GM19240 (cell line): ENCODE measurements around the gene RPS6KL1.
A peak's percentile ranks its signal among the peaks of the same experiment; 100 is the strongest.

Source experiments
- DNase-seq: peaks from one replicate; pipeline ENCODE4 v3.0.0; 2011; ENCODE audit warnings: low spot score; ENCODE audit not compliant: insufficient read length

RPS6KL1 gene, protein sequence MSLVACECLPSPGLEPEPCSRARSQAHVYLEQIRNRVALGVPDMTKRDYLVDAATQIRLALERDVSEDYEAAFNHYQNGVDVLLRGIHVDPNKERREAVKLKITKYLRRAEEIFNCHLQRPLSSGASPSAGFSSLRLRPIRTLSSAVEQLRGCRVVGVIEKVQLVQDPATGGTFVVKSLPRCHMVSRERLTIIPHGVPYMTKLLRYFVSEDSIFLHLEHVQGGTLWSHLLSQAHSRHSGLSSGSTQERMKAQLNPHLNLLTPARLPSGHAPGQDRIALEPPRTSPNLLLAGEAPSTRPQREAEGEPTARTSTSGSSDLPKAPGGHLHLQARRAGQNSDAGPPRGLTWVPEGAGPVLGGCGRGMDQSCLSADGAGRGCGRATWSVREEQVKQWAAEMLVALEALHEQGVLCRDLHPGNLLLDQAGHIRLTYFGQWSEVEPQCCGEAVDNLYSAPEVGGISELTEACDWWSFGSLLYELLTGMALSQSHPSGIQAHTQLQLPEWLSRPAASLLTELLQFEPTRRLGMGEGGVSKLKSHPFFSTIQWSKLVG

DNA sequence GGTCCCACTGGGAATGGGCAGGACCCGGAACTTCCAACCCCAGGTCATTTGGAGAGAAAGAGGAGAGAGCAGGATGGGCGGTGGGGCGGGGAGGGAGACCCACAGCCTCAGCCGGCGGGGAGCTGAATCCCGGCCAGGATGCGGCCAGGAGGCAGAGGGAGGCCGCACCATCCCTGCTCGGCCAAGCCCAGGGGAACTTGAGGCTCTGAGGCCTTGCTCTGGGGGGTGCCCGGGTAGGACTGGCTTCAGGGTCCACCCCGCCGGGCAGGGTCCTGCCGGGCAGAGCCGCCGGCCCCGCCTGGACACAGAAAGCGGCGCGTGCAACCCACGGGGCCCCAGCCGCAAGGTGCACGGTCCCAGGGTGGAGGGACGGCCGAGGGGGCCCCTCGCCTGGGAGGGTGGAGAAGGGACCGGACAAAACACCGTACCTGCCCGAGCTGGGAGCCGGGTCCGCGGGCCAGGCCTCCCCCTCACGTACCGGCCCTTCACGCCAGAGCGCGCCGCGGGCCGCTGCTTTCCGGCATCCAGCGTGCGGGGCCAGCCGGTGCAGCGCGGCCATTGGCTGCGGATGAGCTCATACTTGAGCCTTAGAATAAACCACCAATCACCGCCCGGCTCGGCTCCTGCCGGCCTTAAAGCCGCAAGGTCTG, at the start of gene RPS6KL1:
RPS6KL1 (minus strand) TSS at position 509 of the 650 bp plus-strand sequence. CDS start 1,719 bp downstream, outside the sequence.
- DNase-seq, result peak; percentile 94

DNA sequence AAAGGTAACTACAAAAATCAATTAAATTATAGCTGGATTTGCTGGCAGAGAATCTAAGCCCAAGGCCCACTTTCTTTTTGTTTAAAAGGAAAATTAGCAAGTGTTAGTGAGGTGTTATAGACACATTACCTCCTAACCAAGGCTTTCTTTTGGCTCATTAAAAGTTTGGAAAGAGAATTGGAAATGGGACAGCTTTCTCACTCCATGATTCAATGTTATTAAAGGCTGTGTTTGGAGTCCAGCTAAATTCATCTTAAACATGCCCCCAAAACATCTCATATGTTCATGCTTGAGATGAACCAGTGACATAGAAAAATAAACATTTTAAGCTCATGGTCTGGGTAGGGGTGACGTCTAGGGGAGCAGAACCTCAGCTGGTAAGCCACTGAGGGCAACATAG, 45.8 kb upstream of the RPS6KL1 start:
- DNase-seq, result no peak

DNA sequence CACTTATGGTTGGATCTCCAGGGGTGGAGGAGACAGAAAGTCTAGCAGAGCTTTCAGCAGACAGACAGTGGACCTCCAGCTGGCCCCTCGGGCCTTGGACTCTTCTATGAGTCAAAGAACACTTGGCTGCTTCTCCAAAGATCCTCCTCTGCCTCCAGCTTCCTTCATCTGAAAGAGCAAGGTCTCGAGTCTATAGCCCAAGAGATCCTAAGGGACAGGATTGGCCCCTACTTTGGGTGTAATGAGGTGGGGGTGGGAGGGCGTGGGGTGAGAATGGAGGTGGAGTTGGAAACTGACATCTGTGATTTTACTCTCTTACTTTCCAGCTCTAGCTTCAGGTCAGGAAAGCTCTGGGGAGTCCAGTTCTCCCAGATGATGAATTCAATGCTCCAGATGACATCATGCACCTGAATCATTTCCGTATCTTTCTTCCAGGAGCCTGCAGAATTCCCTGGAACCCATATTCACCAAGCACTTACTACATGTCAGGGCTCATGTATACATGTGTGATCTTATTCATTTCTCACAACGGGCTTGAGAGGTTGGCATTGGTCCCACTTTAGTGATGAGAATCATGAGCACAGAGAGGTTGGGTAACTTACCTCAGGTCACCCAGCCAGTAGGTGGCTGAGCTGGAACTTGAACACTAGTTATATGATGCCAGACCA, 42.6 kb upstream of the RPS6KL1 start:
- DNase-seq, result no peak

DNA sequence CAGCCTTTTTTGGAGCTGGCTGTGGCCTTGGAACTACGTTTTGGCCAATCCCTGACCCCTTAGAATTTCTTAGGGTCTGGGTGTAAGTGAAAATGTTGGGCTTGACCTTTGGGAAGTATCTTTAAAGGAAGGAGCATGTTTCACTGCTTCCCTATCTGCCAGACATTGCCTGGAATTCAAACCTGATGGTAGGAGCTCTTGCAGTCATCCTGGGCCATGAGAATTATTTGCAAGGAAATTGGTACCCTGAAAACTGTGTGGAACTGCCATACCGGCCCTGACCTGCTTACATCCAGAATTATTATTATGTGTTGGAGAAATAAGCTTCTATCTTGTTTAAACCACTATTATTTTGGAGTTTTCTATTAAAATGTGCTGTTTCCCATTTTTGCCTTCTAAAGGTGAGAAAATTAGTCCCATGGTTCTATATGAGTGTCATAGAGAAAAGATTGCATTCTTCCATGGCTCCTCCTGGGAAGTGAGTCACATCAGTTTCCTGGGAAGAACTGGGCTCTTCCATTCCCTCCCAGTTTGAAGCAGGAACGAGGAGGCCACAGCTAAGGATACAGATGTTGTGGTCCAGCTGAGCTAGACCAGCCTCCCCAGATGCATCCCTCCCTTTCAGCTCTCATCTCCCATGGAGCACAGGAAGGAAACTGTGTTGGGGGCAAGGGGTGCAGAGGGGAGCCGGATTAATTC, 41.9 kb upstream of the RPS6KL1 start:
- no peak for DNase-seq

DNA sequence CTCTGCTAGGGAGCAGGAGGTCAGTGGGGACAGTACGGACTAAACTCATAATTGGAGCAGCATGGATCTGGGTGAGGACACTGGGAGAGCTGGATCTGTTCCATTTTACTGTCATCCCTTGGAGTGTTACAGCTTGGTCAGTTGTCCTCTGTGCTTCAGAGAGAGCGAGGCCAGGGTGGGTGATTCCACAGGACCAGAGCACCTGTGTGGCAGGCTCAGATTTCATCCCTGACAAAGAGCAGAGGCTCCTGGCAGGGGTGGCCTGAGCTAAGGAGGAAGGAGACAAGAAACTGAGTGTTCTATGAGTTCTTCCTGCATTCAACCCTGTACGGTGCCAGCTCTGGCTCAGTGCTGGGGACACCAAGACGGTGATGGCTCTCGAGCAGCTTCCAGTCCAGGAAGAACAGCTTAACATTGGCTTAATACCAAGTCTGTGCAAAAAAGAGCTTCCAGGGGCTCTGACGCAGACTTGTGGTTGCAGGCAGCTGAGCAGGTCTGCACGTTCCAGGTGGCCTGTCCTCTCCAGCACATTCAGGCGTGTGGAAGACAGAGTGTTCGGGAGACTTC, 40.7 kb upstream of the RPS6KL1 start:
- DNase-seq, result no peak

DNA sequence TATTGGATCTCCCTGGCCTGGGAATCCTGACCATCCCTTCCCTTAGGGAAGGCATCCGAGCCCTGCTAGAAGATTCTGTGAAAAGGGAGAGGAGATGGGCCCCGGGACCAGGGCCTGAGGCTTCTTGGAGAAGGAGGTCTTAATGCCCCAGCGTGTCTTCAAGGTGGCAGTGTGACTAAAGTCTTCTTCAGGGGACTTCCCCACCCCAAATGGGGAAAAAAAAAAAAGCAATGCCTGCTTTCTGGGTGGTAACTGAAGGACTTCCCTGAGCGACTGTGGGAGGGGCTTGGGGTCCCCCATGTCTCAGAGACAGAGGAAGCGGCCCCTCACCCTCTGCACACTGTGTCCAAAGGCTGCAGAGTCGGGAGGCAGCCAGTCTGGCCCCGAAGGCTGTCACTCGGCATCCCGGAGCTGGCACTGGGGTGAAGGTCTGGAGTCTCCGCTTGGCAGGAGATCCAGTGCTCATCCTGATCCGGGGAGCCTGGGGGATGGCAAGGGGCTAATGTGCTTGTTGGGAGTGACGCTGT, 40.2 kb upstream of the RPS6KL1 start:
- DNase-seq, result no peak

DNA sequence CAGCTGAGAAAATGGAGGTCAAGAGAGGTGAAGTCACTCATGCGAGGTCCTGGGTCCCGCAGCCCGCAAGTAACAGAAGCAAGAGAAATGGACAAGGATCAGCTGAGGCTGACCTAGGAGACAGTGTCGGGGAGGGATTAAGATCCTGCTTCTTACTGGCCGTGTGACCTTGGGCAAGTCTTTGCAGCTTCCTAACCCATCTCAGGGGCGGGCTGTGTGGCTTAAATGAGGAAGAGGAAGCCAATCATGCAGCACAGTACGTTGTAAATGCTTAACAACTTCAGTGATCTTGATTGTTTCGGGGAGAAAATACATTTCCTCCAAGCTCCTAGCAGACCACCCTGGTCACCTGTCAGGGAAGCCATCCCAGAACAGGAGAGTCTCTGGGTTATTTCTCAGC, 39.4 kb upstream of the RPS6KL1 start:
- no peak for DNase-seq

DNA sequence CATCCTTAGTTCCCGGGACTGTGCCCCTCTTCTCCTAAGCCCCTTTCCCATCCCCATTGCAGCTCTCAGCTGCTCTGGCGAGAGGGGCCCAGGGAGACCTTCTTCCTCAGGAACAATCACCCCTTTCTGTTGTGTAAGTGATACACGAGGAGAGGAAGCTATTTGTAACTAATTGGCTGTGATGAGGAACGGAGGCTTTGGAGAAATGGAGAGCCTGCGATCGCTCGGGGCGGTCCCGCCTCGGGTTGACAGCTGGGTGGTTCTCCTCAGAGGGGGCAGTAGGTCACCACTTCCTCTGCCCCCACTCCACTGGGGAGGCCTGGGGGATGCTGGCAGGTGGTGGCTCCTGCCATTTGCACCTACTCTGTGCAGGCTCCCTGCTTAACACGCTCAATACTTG, 39.0 kb upstream of the RPS6KL1 start:
- no peak for DNase-seq

DNA sequence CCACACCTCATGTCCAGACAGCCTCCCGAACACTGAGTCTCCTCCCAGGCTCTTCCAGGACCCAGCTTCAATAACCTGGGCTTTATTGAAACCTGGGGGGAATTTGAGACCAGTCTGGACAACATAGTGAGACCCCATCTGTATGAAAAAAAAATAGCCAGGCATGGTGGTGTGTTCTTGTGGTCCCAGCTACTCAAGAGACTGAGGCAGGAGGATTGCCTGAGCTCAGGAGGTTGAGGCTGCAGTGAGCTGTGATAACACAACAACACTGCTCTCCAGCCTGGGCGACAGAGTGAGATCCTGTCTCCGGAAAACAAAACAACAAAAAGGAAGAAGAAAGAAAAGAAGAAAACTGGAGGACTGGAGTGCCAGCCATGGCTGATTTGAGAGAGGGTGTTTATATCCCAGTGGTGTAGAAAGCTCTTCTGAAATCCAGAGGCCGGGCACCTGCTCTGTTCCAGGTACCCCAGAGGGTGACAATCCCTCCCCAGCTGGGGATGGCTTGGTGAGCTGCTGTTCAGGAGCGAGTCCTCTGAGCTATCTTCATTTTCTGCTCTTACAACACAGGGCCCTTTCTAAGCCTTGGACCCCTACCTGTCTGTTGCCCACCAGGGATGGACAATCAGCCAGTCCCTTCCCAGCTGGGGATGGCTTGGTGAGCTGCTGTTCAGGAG, 38.3 kb upstream of the RPS6KL1 start:
- no peak for DNase-seq

DNA sequence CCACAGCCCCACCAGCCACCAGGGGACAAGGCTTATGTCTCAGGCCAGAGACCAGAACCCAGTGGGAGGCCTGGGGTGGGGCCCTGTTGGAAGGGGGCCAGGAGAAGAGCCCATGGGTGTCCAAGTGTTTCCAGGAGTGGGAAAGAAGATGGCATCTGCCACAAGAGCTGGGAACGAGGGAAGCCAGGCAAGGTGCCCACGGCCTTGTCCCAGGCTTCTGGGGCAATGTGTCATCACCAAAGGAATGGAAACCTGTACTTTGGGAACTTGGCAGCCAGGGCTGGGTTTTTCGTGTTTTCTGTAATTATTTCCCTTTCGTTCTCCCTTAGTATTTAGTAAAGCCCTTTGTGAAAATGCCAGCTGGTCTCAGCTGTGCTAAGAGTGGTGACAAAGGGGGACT, 37.7 kb upstream of the RPS6KL1 start:
- no peak for DNase-seq

DNA sequence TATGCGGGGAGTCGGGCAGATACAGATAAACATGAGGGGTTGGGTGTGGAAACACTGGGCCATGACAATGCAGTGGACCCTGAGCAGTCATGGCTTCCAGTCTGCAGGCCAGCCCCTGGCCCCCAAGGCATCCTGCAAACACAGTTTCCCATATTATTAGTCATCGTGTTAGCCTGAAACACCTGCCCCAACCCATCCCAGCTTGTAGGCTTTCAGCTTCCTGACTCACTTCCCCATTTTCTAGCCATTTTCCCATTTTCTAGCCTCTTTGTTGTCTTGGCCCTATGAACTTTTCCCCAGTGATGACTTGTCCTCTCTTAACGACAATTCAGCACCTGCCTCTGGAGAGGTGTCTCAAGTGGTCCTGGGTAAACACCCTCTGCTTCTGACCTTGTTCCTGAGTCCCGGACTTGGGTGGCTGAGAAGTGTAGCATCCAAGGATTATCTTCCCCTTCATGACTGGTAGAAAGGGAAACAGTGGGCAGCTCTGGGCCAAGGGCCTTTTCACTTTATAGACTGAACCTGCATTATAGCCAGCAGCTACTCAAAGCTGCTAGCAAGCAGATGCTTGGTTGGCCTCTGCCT, 36.6 kb upstream of the RPS6KL1 start:
- DNase-seq, result no peak

DNA sequence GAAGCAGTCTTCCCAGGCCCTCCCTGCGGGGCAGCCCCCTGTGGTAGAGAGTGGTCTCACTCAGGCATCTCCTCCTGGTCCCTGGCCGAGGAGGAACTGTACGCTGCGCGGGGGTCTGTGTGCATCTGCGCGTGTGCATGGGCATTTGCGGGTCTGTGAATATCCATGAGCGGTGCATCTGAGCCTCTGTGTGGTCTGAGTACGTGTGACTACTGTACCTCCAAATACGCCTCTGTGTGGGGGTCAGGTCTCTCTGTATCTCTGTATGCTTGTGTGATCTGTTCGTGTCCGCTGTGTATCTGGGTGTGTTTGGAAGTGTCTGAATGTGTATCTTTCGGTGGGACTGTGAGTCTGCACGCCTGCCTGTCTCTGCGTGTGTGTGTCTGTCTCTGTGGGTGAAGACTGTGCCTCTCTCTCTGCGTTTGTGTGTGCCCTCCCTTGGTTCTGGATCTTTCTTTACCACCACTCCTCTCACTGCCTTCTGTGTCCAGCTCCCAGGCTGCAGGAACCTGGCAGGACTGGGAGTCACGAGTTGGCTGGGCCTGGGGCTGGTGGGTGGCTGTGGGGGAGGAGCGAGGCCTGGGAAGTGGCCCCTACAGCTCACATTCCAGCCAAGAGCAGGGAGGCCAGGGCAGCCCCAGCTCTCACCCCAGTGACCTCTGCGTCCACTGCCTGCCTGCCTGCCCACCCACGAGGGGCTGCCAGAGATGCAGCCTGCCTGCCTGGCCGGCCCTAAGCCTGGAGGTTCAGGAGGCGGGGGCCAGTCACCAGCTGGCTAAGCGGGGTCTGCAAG, 33.4 kb upstream of the RPS6KL1 start:
- DNase-seq, result no peak

DNA sequence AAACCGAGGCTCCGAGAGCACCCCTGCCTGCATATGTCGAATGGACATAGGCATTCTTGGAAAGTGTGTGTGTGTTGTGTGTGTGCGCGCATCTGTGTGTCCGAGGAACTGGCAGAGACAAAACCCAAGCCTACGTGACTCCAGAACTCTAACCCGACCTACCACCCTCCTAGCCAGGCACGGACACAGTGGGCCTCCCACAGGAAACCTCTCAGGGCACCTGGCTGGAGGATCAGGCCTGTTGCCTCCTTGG, 32.9 kb upstream of the RPS6KL1 start:
- no peak for DNase-seq

DNA sequence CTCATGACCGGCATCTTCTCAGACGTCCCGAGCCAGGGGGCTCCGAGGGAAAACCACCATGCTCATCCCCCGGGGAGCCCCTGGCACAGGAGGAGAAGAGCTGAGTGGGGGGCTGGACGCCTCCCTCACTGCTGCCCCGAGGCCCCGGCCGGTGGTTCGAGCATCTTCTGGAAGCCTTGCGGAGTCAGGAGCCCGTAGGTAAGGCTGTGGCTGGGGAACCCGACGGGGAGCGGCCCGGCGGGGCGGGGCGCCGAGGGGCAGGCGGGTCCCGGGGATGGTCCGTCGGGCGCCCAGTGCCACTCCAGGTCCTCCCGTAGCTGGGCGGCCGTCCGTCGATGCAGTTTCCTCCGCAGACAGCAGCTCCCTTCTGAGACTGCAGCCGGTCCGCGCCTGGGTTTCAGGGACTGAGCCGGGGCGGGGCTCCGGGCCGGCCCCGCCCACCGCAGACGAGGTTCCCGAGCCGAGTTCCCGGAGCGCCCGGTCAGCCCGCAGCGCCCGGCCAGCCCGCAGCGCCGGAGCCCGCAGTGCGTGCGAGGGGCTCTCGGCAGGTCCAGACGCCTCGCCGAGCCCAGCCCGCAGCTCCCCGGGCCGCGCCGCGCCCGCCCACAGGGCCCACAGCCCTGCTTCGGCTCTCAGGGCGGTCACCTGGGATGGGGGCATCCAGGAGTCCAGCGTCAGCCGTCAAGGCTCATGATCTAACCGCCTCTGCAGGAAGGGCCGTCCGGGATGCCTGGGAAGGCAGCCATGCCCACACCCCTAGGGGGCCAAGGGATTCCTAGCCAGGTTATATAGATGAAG, 32.4 kb upstream of the RPS6KL1 start, which contains the start of gene PGF:
PGF (minus strand) TSS at position 369 of the 798 bp plus-strand sequence; CDS start at position 14, 355 bp downstream.
- DNase-seq, result no peak

DNA sequence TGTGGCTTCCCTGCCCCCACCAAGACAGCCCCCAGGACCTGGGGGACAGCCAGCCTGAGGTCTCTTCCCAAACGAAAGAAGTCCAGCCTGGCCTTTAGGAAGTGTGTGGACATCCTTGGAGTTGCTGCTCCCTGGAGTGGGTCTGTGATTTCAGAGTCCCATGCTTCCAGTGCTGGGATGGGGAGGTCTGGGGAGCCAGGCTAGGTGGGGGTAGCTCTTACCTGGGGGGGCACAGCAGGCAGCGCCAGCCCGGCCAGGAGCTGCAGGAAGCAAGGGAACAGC, 31.8 kb upstream of the RPS6KL1 start:
- DNase-seq, result no peak

DNA sequence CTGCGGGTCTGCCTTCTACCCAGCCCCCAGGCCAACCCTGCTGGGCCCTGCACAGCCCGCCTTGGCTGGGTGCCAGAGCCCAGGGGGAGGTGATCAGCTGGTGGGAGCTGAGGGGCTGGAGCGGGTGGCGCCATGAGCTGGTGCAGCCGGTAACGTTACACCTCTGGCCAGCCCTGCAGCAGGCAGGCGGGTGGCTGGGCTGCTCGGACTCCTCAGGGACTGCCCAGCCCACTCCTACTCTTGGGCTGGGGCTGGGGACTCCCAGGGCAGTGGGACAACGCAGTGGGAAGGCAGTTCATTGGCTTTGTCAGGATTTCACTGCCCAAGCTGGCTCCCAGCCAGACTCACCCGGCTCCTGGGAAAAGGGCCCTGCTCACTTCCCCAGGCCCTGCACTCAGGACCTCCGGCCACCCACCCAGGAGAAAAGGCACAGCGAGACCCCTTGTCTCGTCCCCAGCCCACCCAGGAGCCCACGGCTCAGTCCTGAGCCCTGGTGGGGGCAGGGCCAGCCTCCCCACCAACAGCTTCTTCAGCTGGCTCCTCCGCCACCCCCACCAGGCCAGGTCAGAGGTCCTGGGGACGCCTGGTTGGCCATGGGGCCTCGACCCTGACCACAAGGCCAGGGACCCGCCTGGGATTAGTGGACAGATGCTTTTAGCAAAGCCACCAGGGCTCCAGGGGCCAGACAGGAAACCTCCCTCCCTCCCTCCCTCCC, 31.3 kb upstream of the RPS6KL1 start:
- no peak for DNase-seq

DNA sequence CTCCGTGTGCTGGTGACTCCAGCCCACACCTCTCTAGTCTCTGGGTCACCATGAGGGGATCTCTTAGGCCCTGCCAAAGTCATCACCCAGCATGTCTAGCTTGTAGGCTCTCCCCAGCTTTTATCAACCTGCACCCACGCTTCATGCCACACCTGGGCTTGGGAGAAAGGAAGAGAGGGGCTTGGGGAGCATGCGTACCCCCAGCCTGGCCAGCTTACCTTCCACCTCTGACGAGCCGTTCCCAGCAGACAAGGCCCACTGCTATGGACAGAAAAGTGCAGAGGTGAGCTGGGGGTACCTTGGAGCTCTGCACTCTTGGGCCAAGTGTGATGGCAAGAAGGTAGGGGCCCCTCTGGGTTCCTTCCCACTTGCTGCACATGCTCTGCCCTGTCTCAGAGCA, 30.6 kb upstream of the RPS6KL1 start:
- no peak for DNase-seq
